ENCODE measurements around the gene WDR4. TPM values are rescaled to one million over a fixed set of nuclear protein-coding genes. Genes with fewer than 3 reads are reported as not detected.
"Not testable (repeated sequence)": the region's sequence is repeated elsewhere in the genome, so short reads cannot be mapped to it uniquely, and the experiment has no call there.

Gene WDR4
- total RNA-seq, 1 donor from 2014 or later, result 49.7 TPM

- intact Hi-C loops (cut with micrococcal nuclease), result no loop called here
These were observed 38.8 kb downstream of the WDR4 start for GRCh38 chr21:42840411-42841155.

- intact Hi-C loops (cut with micrococcal nuclease), result no loop called here
These were observed 39.8 kb downstream of the WDR4 start for GRCh38 chr21:42839271-42840231.

- intact Hi-C loops (cut with micrococcal nuclease), result not testable (repeated sequence)
These were observed 41.1 kb downstream of the WDR4 start for GRCh38 chr21:42838212-42838690.

GRCh38 chr21:42837421-42838211 is 41.7 kb downstream of the WDR4 start:
- intact Hi-C loops (cut with micrococcal nuclease), result no loop called here

GRCh38 chr21:42836767-42837301 is 42.5 kb downstream of the WDR4 start:
- intact Hi-C loops (cut with micrococcal nuclease), result no loop called here

GRCh38 chr21:42836402-42836666 is 43.0 kb downstream of the WDR4 start:
- intact Hi-C loops (cut with micrococcal nuclease), result no loop called here

GRCh38 chr21:42835611-42836401 is 43.5 kb downstream of the WDR4 start:
- intact Hi-C loops (cut with micrococcal nuclease), result no loop called here

- intact Hi-C loops (cut with micrococcal nuclease), result no loop called here
These were observed 44.1 kb downstream of the WDR4 start for GRCh38 chr21:42835211-42835610.

- intact Hi-C loops (cut with micrococcal nuclease), result loop anchor here (5.0 kb wide), 2 partner anchors 152 to 222 kb away; no protein-coding TSS in a partner anchor
These were observed 44.6 kb downstream of the WDR4 start for GRCh38 chr21:42834726-42835191.

- intact Hi-C loops (cut with micrococcal nuclease), result loop anchor here (1.0 to 5.0 kb wide), 3 partner anchors 152 to 241 kb away; no protein-coding TSS in a partner anchor
These were observed 45.2 kb downstream of the WDR4 start for GRCh38 chr21:42833859-42834725.

- intact Hi-C loops (cut with micrococcal nuclease), result loop anchor here (1.0 to 5.0 kb wide), 3 partner anchors 151 to 240 kb away; no protein-coding TSS in a partner anchor
These were observed 45.9 kb downstream of the WDR4 start for GRCh38 chr21:42833439-42833815.

GRCh38 chr21:42832321-42832630 is 47.1 kb downstream of the WDR4 start:
- intact Hi-C loops (cut with micrococcal nuclease), result loop anchor here (5.0 kb wide), 2 partner anchors 150 to 220 kb away; no protein-coding TSS in a partner anchor

- intact Hi-C loops (cut with micrococcal nuclease), result loop anchor here (5.0 kb wide), 2 partner anchors 148 to 218 kb away; no protein-coding TSS in a partner anchor
These were observed 48.6 kb downstream of the WDR4 start for GRCh38 chr21:42830456-42831455.

GRCh38 chr21:42829954-42830353 is 49.4 kb downstream of the WDR4 start:
- intact Hi-C loops (cut with micrococcal nuclease), result loop anchor here (5.0 kb wide), 2 partner anchors 148 to 218 kb away; no protein-coding TSS in a partner anchor

- intact Hi-C loops (cut with micrococcal nuclease), result no loop called here
These were observed 49.9 kb downstream of the WDR4 start for GRCh38 chr21:42829417-42829816.

- intact Hi-C loops (cut with micrococcal nuclease), result no loop called here
These were observed 51.8 kb downstream of the WDR4 start for GRCh38 chr21:42827588-42827987.

- intact Hi-C loops (cut with micrococcal nuclease), result no loop called here
These were observed 58.5 kb downstream of the WDR4 start for GRCh38 chr21:42820616-42821465.
